ENCODE data around the gene ARL8A.

Gene ARL8A

DNA sequence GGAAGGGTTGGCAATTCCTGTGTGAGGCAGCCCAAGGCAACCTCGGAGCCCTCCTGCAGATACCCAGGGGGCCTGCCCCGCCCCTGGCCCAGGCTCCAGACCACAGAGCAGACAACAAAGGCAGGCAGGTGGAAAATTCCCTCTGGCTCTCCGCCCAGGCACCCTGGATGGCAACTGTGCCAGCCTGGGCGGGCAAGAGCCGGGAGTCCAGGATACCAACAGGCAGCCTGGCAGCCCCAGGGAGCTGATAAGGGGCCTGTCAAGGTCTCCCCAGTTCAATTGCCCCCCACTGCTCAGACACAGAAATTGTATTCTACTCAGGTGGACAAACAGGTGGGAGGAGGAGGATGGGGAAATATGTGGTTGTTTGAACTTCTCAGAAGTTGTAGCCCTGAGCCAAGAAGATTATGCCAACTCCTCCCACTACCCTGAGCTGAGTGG, 37.2 kb downstream of the ARL8A start:
- Mint-ChIP-seq H3K27me3 (no peaks in the 10 kb centered on the region), H3K9me3 (no peaks in the 10 kb centered on the region), H3K36me3 (ENCODE audit: low read depth) (no peaks in the 10 kb centered on the region), H3K27ac (no peak overlapping the region), H3K4me1 (ENCODE audit: low read depth) (no peaks in the 10 kb centered on the region), H3K4me3 (no peak overlapping the region)

DNA sequence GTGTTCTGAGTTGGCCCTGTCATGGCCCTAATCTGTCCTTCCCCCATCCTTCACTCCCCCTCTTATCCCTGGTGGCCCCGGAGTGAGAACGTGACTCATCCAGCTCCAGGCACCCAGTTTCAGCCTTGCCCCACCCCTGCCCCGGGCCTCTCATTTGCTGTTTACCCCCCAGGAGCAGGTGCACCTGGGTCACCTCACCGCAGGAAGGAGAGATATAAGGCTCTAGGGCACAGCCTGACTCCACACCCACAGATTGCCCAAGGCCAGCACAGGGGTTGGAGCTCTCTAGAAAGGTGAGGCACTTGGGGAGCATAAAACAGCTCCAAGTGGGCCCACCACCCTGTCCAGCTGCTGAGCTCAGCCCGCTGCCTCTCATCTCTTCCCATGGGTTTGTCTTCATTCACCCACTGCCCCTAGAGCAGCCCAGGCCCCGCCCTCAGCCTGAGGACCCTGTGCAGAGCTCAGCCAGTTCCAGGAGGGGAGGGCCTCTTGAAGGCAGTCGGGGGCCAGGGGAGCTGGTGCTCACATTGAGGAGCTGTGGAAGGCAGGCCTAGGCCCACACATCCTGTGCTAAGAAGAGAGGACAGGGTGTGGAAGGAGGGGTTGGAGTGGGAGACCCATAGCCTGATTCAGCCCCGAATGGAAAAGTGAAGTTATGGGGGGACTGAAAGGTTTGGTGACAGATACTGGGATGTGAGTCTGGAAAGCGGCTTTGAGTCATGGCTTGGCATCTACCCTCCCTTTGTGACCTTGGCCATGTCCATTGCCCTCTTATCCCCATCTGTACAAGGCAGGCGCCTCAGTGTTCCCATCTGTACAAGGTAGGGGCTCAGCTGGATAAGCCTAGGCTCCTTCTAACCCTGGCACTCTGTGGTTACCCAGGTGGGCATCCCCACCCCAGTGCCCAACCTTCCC, 37.9 kb downstream of the ARL8A start:
- Mint-ChIP-seq H3K27me3 (no peaks in the 10 kb centered on the region), H3K36me3 (ENCODE audit: low read depth) (no peaks in the 10 kb centered on the region), H3K27ac (no peak overlapping the region), H3K9me3 (no peaks in the 10 kb centered on the region), H3K4me1 (ENCODE audit: low read depth) (no peaks in the 10 kb centered on the region), H3K4me3 (no peak overlapping the region)

GRCh38 chr1:202105571-202106339, 38.8 kb downstream of the ARL8A start:
- H3K9me3 Mint-ChIP-seq, result no peaks in the 10 kb centered on the region
- H3K27me3 Mint-ChIP-seq, result no peaks in the 10 kb centered on the region
- H3K4me3 Mint-ChIP-seq, result no peak overlapping the region
- no peaks in the 10 kb centered on the region for H3K36me3 Mint-ChIP-seq (ENCODE audit: low read depth)
- no peak overlapping the region for H3K27ac Mint-ChIP-seq
- no peaks in the 10 kb centered on the region for H3K4me1 Mint-ChIP-seq (ENCODE audit: low read depth)

DNA sequence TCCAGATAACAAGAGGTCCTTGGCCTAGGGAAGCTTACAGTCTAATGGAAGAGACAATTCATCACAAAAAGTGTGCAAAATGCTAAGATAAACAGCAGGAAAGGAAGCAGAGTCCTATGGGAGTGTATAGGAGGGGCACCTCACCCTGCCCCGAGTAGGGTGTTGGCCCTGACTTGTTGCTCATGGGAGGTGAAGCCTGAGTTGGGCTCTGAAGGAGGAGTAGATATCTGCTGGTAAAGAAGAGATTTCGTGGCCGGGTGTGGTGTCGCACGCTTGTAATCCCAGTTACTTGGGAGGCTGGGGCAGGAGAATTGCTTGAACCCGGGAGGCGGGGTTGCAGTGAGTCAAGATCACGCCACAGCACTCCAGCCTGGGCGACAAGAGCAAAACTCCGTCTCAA, 40.5 kb downstream of the ARL8A start:
- Mint-ChIP-seq H3K9me3 (no peaks in the 10 kb centered on the region), H3K4me3 (no peak overlapping the region), H3K27me3 (no peaks in the 10 kb centered on the region), H3K4me1 (ENCODE audit: low read depth) (no peaks in the 10 kb centered on the region), H3K36me3 (ENCODE audit: low read depth) (no peaks in the 10 kb centered on the region), H3K27ac (no peak overlapping the region)

GRCh38 chr1:202101184-202101583, 43.4 kb downstream of the ARL8A start:
- no peaks in the 10 kb centered on the region for H3K27me3 Mint-ChIP-seq
- no peaks in the 10 kb centered on the region for H3K9me3 Mint-ChIP-seq
- no peak overlapping the region for H3K4me3 Mint-ChIP-seq

DNA sequence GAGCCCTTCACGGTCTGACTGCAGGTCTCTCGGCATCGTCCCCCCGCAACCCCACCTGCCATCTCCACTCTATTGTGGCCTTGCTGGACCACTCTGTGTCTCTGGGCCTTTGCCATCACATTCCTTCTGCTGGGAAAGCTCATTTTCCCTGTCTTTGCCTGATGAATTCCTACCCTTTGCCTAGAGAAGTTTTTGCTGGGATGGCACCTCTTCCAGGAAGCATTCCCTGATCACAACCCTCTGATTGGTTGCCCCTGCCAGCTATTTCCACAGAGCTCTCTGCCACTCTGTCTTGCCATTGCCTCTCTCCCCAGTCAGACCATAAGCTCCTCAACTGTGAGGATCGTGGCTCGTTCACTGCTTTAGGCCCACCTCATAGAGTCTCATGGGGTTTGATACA, 50.7 kb downstream of the ARL8A start:
- no peaks in the 10 kb centered on the region for H3K9me3 Mint-ChIP-seq
- H3K27ac Mint-ChIP-seq, result no peak overlapping the region
- peaks cover 6% of the 10 kb centered on the region for H3K27me3 Mint-ChIP-seq
- H3K4me3 Mint-ChIP-seq, result no peak overlapping the region
- no peaks in the 10 kb centered on the region for H3K36me3 Mint-ChIP-seq (ENCODE audit: low read depth)
- no peaks in the 10 kb centered on the region for H3K4me1 Mint-ChIP-seq (ENCODE audit: low read depth)

More at GRCh38 chr1:202101184-202101583, 43.4 kb downstream of the ARL8A start:
- Mint-ChIP-seq H3K4me1 (ENCODE audit: low read depth) (no peaks in the 10 kb centered on the region), H3K27ac (no peak overlapping the region), H3K36me3 (ENCODE audit: low read depth) (no peaks in the 10 kb centered on the region)

DNA sequence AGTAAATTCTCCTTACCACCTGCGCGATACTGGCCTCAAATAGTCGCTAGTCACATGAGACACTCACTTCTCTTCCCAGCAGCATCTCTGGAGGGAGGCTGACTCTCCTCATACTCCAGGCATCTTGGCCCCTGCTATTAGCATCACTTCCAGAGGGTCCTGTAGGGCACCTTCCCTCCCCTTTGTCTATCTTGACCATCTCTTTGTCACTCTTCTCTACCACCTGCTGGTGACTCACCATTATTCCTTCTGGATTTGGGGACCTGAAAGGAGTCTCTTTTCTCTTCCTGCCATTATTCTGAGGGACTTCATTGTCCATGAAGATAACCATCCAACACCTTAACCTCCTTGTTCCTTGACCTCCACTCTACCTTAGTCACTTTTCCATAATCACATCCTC, 53.5 kb downstream of the ARL8A start:
- Mint-ChIP-seq H3K4me3 (no peak overlapping the region), H3K27me3 (peaks cover 6% of the 10 kb centered on the region), H3K4me1 (ENCODE audit: low read depth) (no peaks in the 10 kb centered on the region), H3K36me3 (ENCODE audit: low read depth) (no peaks in the 10 kb centered on the region), H3K9me3 (no peaks in the 10 kb centered on the region), H3K27ac (no peak overlapping the region)

DNA sequence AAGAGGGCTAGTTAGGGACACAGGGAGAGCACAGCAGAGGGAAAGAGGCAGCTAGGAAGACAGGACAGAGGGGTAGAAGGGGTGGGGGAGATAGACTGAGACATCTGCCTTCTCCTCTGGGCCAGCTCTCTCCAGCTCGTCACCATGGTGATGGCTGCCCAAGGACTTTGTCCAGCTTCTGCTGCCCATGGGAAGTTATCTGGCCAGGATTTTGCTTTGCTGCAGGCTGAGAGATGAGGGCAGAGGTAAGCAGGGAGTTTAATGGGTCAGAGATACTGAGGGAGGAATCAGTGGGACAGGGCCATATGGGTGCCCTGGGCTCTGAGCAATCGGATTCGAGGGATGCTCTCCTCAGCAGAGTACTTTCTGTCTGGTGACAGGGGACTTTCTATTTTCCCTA, 56.3 kb downstream of the ARL8A start:
- Mint-ChIP-seq H3K27ac (no peak overlapping the region), H3K27me3 (no peaks in the 10 kb centered on the region), H3K4me1 (ENCODE audit: low read depth) (no peaks in the 10 kb centered on the region), H3K36me3 (ENCODE audit: low read depth) (no peaks in the 10 kb centered on the region), H3K4me3 (no peak overlapping the region), H3K9me3 (no peaks in the 10 kb centered on the region)

GRCh38 chr1:202086579-202087350, 57.8 kb downstream of the ARL8A start:
- H3K36me3 Mint-ChIP-seq (ENCODE audit: low read depth), result no peaks in the 10 kb centered on the region
- no peak overlapping the region for H3K27ac Mint-ChIP-seq
- H3K9me3 Mint-ChIP-seq, result no peaks in the 10 kb centered on the region
- H3K4me3 Mint-ChIP-seq, result no peak overlapping the region
- H3K27me3 Mint-ChIP-seq, result no peaks in the 10 kb centered on the region
- H3K4me1 Mint-ChIP-seq (ENCODE audit: low read depth), result no peaks in the 10 kb centered on the region

GRCh38 chr1:202085682-202086373, 58.7 kb downstream of the ARL8A start:
- H3K27me3 Mint-ChIP-seq, result no peaks in the 10 kb centered on the region
- no peaks in the 10 kb centered on the region for H3K36me3 Mint-ChIP-seq (ENCODE audit: low read depth)
- H3K4me1 Mint-ChIP-seq (ENCODE audit: low read depth), result no peaks in the 10 kb centered on the region
- H3K27ac Mint-ChIP-seq, result no peak overlapping the region
- no peaks in the 10 kb centered on the region for H3K9me3 Mint-ChIP-seq
- no peak overlapping the region for H3K4me3 Mint-ChIP-seq

DNA sequence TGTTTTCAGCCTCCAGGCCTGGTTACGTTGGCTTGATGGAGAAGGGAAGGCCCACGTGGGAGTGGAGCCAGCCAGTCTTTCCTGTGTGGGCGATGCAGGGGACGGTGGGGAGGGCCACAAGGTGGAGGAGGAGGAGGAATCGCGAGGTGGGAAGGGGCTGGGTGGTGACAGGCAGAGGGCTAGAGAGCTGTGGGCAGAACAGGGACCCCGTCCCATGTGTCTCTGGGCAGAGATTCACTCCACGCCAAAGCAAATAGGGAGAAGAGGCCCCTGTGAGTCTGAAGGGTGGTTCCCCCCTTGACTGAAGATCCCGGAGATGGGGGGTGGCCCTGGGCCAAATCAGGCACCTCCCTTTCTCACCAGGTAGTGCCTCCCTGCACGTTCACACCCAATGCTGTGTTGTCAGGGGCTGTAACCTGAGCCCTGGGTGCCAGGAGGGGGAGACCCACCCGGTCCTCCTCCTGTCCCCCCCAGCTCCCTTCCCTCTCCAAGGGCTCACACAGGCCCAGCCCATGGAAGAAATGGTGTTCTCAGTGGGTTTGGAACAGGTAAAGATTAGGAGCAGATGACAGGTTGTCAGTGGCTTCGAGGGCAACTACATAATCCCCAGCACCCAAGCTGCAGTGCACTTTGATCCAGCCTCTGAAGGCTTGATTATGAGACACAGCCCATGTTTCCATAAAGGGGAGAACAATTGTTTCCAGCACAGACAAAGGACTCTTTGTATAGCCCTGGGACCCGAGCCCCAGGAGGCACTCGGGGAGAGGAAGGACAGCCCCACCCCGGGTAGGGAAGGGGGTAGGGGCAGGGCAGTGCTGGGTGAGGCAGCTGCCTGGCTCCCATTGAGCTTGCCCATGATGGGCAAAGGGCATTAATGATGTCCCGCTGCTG, 59.5 kb downstream of the ARL8A start:
- Mint-ChIP-seq H3K9me3 (no peaks in the 10 kb centered on the region), H3K4me1 (ENCODE audit: low read depth) (no peaks in the 10 kb centered on the region), H3K27ac (no peak overlapping the region), H3K36me3 (ENCODE audit: low read depth) (no peaks in the 10 kb centered on the region), H3K27me3 (no peaks in the 10 kb centered on the region), H3K4me3 (no peak overlapping the region)
